ENCODE data around the gene PAQR5.
"Not testable (repeated sequence)": the region's sequence is repeated elsewhere in the genome, so short reads cannot be mapped to it uniquely, and the experiment has no call there.

Gene PAQR5

GRCh38 chr15:69417581-69417980 is 118.9 kb downstream of the PAQR5 start:
- DNase-seq, result no peak

GRCh38 chr15:69421498-69421897 is 122.8 kb downstream of the PAQR5 start:
- DNase-seq, result no peak

- no peak for DNase-seq
Observed at GRCh38 chr15:69422336-69422895, 123.7 kb downstream of the PAQR5 start.

- no peak for DNase-seq
Observed at GRCh38 chr15:69424001-69424400, 125.3 kb downstream of the PAQR5 start.

GRCh38 chr15:69424748-69425413 is 126.2 kb downstream of the PAQR5 start:
- DNase-seq, result no peak

- no peak for DNase-seq
Observed at GRCh38 chr15:69433831-69434230, 135.1 kb downstream of the PAQR5 start.

GRCh38 chr15:69434238-69434637 is 135.5 kb downstream of the PAQR5 start:
- no peak for DNase-seq

- DNase-seq, result no peak
Observed at GRCh38 chr15:69434679-69435078, 136.0 kb downstream of the PAQR5 start.

- DNase-seq, result no peak
Observed at GRCh38 chr15:69435985-69436384, 137.3 kb downstream of the PAQR5 start.

GRCh38 chr15:69436951-69437350 is 138.2 kb downstream of the PAQR5 start:
- no peak for DNase-seq

GRCh38 chr15:69439623-69440022 is 140.9 kb downstream of the PAQR5 start:
- DNase-seq, result no peak

- DNase-seq, result no peak
Observed at GRCh38 chr15:69443032-69443611, 144.4 kb downstream of the PAQR5 start.

- no peak for DNase-seq
Observed at GRCh38 chr15:69444686-69445085, 146.0 kb downstream of the PAQR5 start.

- DNase-seq, result no peak
Observed at GRCh38 chr15:69446953-69447352, 148.2 kb downstream of the PAQR5 start.

GRCh38 chr15:69450221-69450620 is 151.5 kb downstream of the PAQR5 start:
- not testable (repeated sequence) for DNase-seq

GRCh38 chr15:69450968-69451695 is 152.4 kb downstream of the PAQR5 start:
- no peak for DNase-seq

GRCh38 chr15:69451951-69452691 is 153.4 kb downstream of the PAQR5 start:
- DNase-seq, result peak in 10 of 56 donors; percentile 16 to 88 (median 46)

GRCh38 chr15:69452692-69453521 is 154.2 kb downstream of the PAQR5 start, which contains the start of gene RPLP1:
TSS of gene RPLP1 (plus strand) at chr15:69452818. CDS start at chr15:69452949, 131 bp downstream.
- peak; percentile 60 to 98 (median 92) for DNase-seq

GRCh38 chr15:69454953-69455352 is 156.2 kb downstream of the PAQR5 start:
- no peak for DNase-seq
